GM12872 (cell line): Measurements from ENCODE around the gene KIAA1191.

Experiments
- TF ChIP-seq, protein P1 (sequence below): IDR thresholded peaks from 3 replicates; pipeline ENCODE4 v1.5.1; 2011; ENCODE audit warnings: low read depth, mild to moderate bottlenecking, low read length, moderate library complexity; ENCODE audit not compliant: insufficient read depth

KIAA1191 gene

GRCh38 chr5:176405656-176406435, 44.3 kb upstream of the KIAA1191 start:
- TF ChIP-seq, protein P1, sequence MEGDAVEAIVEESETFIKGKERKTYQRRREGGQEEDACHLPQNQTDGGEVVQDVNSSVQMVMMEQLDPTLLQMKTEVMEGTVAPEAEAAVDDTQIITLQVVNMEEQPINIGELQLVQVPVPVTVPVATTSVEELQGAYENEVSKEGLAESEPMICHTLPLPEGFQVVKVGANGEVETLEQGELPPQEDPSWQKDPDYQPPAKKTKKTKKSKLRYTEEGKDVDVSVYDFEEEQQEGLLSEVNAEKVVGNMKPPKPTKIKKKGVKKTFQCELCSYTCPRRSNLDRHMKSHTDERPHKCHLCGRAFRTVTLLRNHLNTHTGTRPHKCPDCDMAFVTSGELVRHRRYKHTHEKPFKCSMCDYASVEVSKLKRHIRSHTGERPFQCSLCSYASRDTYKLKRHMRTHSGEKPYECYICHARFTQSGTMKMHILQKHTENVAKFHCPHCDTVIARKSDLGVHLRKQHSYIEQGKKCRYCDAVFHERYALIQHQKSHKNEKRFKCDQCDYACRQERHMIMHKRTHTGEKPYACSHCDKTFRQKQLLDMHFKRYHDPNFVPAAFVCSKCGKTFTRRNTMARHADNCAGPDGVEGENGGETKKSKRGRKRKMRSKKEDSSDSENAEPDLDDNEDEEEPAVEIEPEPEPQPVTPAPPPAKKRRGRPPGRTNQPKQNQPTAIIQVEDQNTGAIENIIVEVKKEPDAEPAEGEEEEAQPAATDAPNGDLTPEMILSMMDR, result no peak

DNA sequence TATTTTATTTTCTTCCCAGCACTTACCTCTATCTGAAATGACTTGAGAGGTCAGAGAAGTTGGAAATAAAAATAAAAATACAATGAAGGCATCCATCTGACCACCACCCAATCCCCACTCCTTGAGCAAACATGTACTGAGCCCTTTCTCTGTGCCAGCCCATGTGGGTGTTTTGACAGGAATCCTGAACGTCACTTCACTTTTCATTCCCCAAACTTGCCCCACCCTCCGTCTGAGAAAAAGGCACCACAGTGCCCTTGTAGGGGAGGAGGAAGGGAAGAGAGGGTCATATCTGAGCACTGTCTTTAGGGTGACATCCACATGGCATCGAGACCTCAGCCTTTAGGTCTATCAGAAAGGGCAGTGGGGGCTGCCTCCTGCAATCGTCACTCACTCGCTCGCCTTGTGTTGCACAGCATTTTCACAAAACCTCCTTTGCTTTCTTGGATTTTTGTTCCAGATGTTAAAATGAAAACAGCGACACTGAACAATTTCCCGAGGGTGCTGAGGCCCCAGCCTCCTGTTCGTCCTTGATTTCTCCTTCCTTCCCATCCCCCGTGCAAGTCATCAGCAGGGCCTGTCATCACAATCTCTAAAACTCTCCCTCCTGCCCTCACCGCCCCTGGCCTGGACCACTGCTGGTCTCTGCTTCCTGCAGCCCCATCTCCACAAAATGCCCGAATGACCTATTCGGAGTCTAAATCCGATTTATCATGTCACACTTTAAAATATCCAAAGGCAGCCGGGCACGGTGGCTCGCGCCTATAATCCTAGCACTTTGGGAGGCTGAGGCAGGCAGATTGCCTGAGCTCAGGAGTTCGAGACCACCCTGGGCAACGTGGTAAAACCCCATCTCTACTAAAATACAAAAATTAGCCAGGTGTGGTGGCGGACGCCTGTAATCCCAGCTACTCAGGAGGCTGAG, 40.0 kb upstream of the KIAA1191 start:
- TF ChIP-seq, protein P1, result no peak

DNA sequence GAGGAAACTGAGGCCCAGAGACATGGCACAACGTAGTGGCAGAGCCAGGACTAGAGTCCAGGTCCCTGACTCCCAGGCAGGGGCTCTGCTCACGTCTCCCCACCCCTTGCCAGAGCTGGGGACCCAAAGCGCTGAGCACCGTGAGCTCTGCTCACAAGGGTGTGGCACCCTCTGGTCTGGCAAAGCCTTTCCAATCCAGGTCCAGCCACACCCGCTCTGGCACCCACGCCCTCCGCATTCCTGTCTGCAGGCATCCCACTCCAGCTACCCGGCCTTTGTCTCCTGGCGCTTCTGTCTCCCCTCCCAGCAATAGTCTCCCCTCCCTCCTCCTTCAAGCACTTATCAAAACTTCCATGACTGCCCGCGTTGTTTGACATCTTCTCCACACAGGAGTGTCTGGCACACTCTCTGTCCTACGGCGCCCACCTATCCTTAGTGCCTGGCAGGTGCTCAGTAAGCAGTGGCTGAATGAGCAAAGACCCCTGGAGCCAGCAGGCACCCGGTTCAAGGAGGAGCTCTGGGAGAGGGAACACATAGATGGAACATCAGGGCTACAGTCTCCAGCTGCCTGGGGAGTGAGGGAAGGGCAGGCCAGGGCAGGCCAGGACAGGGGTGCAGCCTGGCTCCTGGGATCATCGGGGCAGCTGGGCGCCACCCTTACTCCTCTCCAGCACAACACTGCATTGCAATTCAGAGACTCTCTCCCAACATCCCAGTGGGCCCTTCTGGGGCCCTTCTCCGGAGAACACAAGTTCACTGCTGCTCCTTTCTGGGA, 39.0 kb upstream of the KIAA1191 start:
- TF ChIP-seq, protein P1, result no peak

- TF ChIP-seq, protein P1, result no peak
Measured at GRCh38 chr5:176397736-176398420, 36.3 kb upstream of the KIAA1191 start.

GRCh38 chr5:176396330-176396729, 34.8 kb upstream of the KIAA1191 start:
- TF ChIP-seq, protein P1, result no peak

DNA sequence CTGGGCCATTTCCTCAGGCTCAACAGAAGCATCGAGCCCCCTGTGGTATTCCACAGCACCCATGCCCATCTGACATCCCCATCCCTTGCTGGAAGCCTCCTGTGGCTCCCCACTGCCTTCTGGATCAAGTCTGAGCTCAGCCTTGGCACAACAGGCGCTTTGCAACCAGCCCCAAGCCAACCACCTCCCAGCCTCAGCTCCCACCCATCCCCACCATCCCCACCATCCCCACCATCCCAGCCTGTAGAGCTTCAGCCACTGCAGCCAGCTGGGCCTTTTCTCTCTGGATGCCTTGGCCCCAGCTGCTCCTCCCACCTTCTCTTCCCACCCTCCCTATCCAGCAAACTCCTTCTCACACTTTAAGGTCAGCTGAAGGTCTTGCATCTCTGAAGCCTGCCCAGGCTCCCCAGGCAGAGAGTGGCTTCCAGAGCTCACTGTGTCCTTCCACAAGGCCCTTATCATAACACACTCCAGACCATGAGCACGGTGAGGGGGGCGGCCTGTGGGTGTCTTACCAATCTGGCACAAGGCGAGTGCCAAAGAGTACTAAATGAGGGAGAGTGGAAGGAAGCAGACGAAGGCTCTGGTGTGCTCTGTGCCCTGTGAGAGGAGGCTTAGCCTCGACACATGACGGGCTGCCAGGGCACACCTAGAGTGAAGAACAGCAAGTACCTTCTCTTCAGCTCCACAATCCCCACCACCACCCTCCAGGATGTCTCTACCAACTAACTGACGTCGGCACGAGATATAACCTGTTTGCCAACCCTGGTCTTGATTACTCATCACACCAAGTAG, 33.5 kb upstream of the KIAA1191 start:
- TF ChIP-seq, protein P1, result no peak
